Measurements from ENCODE around the gene B3GALT6.

The B3GALT6 gene

DNA sequence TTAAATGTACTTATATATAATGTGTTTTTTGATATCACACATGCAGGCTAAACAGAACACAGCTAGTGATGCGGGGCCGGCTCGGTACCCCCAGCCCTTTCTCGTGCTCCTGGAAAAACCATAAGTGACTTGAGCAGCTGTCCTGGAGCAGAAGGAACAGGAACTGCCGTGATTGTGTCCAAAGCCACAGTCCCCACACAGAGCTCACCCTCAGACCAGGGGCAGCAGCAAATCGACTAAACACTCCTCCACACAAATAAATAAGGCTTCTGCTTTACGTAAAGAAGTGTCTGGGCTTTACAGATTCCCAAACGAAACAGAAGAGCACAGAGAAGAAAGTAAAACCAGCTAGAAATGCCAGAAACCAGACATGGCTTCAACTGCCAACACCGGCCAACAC lies 32.0 kb downstream of the B3GALT6 start:
- no peak for DNase-seq (ENCODE audit: low spot score)

DNA sequence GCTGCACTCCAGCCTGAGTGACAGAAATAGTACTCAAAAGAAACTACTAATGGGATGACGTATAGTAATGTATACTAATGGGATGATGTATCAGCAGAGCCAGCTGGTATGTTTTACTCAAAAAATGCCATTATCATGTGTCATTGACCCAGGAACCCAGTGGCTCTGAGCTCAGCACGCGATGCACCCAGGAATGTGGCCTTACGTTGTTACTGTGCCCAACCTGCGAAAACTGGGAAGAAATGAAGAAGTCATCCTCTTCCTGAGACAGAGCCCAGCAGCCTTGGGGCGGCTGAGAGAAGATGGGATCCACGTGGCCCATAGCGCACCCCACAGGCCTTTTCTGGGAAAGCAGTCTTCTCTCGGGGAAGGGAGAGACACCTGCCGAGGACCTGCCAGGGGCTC lies 32.8 kb downstream of the B3GALT6 start:
- DNase-seq (ENCODE audit: low spot score) = no peak

DNA sequence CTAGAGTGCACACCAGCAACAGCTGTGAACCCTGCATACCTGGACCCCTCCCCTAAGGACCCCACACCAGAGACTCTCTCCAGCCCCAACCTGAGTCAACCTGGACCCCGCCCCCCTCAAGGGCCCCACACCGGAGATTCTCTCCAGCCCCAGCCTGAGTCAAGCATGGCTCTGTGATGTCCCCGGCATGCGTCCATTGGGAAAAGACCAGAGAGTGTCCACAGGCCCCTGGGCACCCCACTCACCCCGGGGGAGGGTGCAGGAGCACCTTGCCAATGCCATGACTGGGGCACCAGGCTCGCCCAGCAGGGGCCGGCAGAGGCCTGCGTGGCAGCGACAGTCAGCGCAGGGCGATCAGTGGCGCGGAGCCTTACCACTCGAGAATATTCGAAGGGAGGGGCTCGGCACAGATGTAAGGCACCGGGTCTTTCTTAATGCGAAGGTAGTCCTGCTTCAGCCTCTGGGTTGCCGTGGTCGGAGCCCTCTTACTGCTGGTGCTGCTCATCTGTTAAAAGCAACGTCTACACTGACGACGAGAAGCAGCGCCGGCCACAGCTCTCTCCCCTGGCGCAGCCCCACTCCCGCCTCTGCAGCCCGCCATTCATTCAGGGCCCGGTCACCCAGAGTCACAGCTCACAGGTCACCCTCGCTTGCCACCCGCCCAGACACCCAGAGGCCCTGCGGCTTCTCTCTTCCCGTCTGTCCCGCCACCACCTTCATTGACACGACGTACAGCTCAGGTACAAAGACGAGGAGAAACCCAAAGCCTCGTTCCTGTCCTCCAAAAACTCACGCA lies 35.6 kb downstream of the B3GALT6 start:
- DNase-seq (ENCODE audit: low spot score) = no peak

DNA sequence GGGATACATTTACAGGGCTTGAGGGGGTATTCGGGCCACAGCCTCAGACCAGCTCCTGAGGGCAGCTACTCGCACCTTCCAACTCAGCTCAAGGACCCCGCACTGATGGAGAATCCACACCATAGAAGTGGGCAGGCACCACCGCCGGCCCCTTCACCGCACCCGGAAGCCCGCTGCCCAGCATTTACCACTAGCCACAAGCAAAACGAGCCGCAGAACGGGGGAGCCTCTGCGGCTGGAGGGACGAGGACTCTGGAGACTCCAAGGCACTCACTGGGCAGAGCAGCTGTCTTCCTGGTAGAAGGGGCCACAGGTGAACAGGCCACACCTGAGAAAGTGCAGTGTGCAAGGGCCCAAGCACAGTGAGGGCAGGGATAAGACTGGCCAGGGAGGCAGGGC lies 36.2 kb downstream of the B3GALT6 start:
- DNase-seq (ENCODE audit: low spot score) = no peak

DNA sequence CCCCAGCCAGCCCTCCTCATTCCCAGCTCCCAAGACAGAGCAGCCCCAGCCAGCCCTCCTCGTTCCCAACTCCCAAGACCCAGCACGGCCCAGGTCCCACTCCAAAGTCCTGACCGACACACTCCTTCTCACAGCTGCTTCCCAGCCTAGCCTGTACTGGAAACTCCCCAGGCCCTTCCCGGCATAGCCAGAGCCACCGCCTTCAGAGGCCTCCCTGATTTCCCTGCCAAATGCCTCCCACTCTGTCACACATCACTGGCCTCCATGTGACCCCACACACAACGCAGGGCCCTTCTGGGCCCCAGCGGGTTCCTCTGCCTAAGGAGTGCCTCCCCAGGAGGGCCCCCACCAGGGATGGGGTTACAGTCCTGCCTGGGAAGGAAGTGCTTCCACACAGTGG lies 38.8 kb downstream of the B3GALT6 start:
- no peak for DNase-seq (ENCODE audit: low spot score)

DNA sequence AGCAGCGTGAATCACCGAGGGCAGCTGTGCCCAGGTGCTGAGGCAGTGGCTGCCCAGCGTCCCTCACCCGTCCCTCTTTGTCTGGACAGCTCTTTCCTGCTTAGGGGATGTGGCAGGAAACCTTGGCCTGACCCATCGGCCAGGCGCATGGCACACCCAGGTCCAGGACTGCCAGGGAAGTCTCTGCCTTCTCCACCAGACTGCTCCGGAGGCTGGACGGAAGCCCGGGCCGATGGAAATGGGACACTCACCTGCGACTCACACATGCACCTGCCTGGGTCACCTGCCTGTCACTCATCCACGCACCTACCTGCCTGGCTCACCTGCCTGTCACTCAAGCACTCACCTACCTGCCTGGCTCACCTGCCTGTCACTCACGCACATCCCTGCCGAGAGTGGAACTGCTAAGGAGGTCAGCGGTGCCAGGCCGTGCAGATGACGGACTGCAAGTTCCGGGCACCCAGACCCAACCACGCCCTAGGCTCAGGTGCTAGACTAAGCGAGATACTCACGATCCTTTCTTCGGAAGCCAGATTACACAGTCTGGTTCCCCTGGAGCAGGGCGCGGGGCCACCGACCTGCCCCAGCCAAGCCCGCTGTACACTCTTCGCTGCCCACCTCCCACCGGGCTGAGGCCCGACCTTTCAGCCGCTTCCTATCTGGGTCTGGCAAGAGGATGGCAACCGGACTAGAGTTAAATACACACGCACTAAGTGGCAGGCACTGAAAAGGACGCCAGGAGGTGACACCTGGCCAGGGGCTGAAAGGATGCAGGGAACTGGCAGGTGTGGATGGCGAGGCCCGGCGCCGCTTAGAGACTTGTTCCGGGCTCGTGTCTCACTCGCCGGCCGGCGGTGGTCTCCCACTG lies 40.5 kb downstream of the B3GALT6 start:
- no peak for DNase-seq (ENCODE audit: low spot score)

DNA sequence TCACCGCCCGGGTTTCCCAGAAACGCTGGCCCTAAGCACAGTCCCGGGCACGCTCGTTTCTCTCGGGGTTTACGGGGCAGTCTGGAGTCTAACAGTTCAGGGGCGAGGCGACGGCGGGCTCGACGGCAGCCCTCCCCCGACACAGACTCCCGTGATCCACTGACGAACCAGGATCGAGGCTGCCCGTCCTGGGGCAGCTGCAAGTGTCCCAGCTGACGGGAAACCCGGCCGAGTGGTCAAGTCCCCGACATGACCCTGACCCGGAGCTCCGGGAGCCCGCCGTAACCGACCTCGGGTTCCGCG lies 41.1 kb downstream of the B3GALT6 start:
- DNase-seq (ENCODE audit: low spot score) = no peak

DNA sequence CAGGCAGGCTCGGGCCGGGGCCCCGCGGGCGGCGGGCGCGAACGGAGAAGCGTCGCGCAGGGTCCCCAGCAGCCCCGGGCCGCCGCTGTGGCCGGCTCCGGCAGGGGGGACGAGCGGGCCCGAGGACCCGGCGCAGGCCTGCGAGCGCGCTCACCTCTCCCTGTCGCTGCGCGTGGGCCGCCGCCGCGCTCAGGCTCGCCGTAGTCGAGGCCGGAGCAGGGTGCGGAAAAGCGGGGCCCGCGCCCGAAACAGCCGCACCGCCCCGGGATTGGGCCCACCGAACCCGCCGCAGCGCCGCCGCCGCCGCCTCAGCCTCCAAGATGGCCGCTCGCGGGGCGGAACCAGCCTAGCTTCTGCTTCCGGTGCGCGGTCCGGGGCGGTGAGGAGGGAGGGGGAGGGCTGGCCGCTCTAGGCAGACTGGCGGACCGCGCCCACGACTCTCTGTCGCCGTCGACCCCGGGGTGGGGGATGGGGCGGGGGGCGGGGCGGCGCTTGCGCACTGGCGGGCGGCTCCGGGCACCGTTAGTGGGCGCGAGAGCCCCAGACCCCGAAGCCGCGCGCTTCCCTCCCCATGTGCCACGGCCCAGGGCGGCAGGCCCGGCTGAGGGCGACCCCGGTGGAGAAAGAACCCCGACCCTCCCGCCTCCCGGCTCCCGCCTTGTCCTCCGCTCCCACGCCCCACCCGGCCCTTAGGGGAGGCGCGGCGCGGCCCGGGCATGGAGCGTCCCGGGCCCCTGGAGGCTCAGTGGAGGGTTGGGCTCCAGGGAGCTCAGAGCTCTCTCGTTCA lies 41.7 kb downstream of the B3GALT6 start, which contains the start of gene UBE2J2:
Gene UBE2J2, minus strand, starts transcription at position 343 of the 787 bp plus-strand sequence. CDS start 5,862 bp downstream, outside the sequence.
- peak; percentile 93 for DNase-seq (ENCODE audit: low spot score)

DNA sequence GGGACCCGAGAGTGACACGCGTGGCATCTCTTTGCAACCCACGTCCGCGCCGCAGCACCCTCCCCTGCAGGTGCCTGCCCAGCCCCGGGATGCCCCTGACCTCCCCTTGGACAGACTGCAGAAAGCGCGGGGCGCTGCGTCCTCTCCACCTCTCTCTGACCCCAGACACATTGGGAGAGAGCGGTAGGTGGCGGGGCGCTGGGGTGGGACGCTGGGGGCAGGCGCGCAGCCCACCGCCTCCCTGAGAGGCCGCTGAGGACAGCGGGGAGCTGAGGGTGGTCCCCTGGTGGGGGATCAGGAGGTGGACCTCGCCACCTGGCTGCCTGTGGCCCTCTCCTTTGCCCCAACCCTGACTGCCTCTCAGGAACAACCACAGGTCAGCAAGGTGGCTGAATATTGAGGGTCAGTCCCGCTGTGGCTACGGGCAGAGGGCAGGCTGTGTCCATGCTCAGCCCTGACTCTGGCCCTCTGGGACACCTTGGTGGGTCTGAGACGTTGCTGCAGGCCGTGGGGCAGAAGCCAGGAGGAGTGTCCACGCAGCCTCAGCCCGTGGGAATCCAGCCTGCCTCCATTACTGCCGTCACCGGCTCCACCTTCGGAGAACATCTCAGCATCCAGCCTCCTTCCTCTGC lies 42.4 kb downstream of the B3GALT6 start:
- DNase-seq (ENCODE audit: low spot score) = no peak

DNA sequence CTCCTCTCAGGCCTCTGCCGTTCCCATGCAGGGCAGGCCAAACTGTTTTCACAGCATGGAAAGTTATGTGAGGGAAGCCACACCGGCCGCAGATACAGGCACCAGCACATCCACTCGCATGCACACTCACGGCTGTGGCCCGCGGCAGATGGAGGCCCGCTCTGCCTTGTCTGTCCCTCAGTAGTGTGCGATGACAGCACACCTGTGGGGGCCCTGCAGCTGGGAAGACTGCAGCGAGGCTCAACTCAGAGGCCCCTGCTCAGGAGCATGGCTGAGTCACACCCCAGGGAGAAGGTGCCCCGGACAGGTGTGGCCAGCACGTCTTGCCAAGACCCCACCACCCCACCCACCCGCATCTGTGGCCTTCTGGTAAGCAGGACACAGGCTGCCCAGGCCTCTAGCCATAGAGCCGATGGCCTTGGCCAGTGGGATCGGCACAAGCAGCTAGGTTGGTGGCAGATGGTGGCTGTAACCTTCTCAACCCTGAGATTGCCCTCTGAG lies 42.9 kb downstream of the B3GALT6 start:
- DNase-seq (ENCODE audit: low spot score) = no peak

DNA sequence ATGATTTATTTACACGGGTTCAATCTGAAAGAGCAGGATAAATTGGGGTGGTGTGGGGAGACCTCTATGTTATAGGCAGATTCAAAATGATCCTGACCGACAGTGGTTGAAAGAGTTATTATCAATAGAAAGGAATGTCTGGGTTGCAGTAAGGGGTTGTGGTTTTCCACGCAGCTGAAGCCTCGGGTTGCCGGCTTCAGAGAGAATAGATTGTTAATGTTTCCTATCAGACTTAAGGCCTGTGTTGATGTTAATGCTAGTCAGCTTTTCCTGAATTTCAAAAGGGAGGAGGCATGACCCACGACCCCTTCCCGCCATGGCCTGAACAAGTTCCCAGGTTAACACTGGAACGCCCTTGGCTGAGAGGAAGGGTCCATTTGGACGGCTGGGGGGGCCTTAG lies 43.8 kb downstream of the B3GALT6 start:
- DNase-seq (ENCODE audit: low spot score) = no peak

DNA sequence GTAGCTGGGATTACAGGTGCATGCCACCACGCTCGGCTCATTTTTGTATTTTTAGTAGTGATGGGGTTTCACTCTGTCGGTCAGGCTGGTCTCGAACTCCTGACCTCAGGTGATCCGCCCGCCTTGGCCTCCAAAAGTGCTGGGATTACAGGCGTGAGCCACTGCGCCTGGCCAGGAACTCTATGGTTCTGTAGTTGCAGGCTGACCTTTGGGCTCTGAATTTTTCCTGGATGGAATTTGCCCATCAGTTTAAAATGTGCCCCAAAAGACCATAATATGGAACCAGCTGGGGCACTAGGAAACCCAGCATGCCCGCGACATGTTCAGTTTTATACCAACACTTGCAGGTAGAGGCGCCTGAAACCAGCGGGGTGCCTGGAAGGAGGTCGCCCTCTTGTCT lies 46.6 kb downstream of the B3GALT6 start:
- no peak for DNase-seq (ENCODE audit: low spot score)

DNA sequence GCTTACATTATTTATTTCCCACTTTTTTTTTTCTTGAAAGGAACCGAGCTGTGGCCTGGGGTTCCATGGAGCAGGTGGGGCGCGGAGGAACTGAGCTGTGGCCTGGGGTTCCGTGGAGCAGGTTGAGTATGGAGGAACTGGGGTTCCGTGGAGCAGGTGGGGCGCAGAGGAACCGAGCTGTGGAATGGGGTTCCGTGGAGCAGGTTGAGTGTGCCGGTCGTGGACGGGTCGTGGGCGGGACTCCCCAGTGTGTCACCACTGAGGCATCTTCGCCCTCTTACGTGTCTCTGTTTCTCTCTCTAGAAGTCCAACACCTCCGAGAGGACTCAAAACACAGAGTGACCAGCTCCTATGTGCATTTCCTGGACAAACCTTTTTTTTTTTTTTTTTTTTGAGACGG lies 47.0 kb downstream of the B3GALT6 start:
- DNase-seq (ENCODE audit: low spot score) = no peak

DNA sequence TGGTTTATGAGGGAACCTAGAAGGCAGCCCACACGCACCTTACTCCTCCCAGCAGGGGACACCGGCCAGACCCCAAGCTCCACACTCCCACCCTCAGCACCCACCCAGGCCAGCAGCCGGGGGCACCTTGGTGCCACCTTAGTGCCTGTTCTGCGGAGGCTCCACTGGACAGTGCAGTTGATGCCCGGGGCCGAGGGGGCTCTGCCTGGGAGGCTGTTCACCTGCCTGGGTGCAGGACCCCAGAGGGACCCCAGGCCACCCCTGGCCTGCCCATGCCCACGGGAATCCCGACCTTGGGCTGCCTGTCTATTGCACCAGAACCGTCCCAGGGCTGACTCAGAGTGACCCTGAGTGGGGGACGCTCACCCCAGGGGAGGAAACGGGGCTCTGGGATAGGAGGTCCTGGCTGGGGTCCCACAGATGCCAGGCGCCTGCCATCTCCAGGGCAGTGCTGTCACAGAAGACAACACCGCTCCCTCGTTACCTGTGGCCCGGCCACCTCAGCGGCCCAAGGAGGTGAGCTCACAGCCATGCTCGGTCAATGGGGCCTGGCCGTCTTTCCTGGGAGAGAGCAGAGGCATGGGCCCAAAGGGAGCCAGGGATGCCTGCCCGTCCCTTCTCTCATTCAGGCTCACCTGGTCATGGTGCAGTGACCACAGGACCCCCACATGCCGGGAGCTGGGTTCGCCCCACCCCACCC lies 48.9 kb downstream of the B3GALT6 start:
- DNase-seq (ENCODE audit: low spot score) = no peak

DNA sequence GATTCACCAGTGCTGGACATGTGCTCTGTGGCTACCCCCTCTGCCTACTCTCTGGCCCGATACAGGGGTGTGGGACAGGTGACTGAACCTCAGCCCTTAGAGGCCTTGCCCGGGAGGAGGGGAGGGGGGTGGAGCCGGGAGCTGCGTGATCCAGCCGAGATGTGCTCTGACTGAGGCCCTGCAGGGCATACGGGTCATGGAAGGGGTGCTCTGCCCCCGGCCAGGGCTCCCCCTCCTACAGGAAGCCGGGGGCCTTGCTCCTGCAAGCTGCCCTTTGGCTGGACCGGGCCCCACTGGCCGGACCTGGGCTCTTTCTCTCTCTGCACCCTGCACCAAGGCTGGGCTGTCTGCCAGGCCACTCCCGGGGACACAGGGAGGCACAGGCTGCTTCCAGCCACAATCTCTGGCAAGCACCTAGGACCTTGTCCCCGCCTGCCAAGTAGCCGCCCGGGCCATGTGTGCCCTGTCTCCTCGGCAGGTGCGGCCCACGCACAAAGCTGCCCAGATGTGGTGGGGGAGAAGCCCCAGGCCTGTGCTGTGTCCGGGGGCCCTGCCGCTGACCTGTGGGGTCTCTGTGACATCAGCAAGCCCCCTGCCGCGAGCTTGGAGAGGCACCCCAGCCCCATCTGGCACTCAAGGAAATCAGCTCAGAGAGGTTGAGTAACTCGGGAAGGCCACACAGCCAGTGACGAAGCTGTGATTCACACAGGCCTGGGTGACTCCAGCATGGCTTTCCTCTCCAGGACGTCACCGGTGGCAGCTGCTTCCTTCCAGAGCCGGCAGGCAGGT lies 49.7 kb downstream of the B3GALT6 start:
- no peak for DNase-seq (ENCODE audit: low spot score)

DNA sequence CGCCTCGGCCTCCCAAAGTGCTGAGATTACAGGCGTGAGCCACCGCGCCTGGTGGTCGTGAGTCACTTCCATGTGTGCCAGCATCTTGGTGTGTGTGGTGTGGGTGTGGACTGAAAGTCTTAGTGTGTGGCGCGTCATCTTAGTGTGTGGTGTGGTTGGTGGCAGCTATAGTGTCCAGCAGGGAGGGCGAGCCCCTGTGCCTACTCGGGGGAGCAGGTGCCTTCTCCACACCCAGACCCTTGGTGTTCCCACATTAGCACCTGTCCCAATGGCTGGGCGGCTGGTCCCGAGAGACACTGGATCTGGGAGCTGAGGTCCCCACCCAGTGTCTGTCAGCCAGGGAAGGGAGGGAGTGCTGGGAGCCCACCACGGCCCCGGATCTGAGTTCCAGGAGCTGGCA lies 51.0 kb downstream of the B3GALT6 start:
- DNase-seq (ENCODE audit: low spot score) = no peak

DNA sequence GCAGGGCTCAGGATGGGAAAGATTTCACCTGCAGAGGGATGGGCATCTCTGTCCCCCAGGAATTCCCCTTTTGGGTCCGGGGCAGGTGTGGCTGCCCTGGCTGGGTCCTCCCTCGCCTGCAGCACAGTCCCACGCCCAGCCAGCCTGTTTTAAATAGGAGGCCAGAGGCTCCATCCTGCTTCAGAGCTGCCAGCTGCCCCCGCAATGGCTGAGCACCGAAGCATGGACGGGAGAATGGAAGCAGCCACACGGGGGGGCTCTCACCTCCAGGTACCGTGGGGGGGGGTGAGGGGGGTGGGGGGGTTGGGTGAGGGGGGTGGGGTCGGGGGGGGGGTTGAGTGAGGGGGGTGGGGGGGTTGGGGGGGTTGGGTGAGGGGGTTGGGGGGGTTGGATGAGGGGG lies 51.8 kb downstream of the B3GALT6 start:
- no peak for DNase-seq (ENCODE audit: low spot score)

All from activated CD4-positive, alpha-beta T cell treated with anti-CD3 and anti-CD28 coated beads, Interleukin-2, Interleukin-4, amounts not matched to agents 100 ng/mL and 50 ng/mL, durations not matched to agents 16 hours and 8 hours (primary cell).